Cardiac muscle cell (in vitro differentiated cells and primary cell): ENCODE results near the gene THAP2. TPM values are rescaled to one million over a fixed set of nuclear protein-coding genes. Genes with fewer than 3 reads are reported as not detected.
"Not testable (repeated sequence)": the region's sequence is repeated elsewhere in the genome, so short reads cannot be mapped to it uniquely, and the experiment has no call there.

Experiments used
- DNase-seq, 2 donors: peaks; one replicate each; pipeline versions ENCODE4 v3.0.0 to v3.0.0-alpha.2; 2010 to 2017; ENCODE audit warnings: low read depth in 1 of 2, low spot score in 1 of 2
- H3K27ac ChIP-seq: fragments of 200-600 bp; sonication (generic); 2 replicates; pipeline ENCODE4 v1.5.1; 2016
- H3K27me3 ChIP-seq: fragments of 200-600 bp; sonication (generic); 2 replicates; pipeline ENCODE4 v1.6.0; 2016; ENCODE audit warnings: control low read depth
- H3K36me3 ChIP-seq: fragments of 200-600 bp; sonication (generic); 2 replicates; pipeline ENCODE4 v1.5.1; 2016; ENCODE audit warnings: control low read depth
- H3K4me1 ChIP-seq: fragments of 200-600 bp; sonication (generic); 2 replicates; pipeline ENCODE4 v1.8.1; 2017; ENCODE audit warnings: low read depth, mild to moderate bottlenecking, mixed run types
- H3K4me3 ChIP-seq: fragments of 200-600 bp; sonication (generic); 2 replicates; pipeline ENCODE4 v1.5.1; 2016; ENCODE audit warnings: mild to moderate bottlenecking
- H3K9me3 ChIP-seq: fragments of 200-600 bp; sonication (generic); 2 replicates; pipeline ENCODE4 v1.5.1; 2017; ENCODE audit warnings: low read depth, mild to moderate bottlenecking, control low read depth
- polyA plus RNA-seq: library from polyadenylated mRNA; unstranded; fragments of >200 nt; fragmentation: Nextera tagmentation; extraction: Ambion mirVana; gene quantifications from 2 replicates; pipeline ENCODE4 v1.2.1, GENCODE V29; 2016
- total RNA-seq: library from RNA; depleted of rRNA; stranded (reverse); fragments of >200 nt; gene quantifications from 2 replicates; pipeline ENCODE4 v1.2.3, GENCODE V29; 2016
- TF ChIP-seq, protein P1 (sequence below): IDR thresholded peaks from 2 replicates; pipeline ENCODE4 v1.5.1; 2012; ENCODE audit warnings: low read depth, mild to moderate bottlenecking, low read length

Gene THAP2
- total and polyA plus RNA-seq, 2 experiments from 2014 or later = 6.2 to 11.1 TPM

DNA sequence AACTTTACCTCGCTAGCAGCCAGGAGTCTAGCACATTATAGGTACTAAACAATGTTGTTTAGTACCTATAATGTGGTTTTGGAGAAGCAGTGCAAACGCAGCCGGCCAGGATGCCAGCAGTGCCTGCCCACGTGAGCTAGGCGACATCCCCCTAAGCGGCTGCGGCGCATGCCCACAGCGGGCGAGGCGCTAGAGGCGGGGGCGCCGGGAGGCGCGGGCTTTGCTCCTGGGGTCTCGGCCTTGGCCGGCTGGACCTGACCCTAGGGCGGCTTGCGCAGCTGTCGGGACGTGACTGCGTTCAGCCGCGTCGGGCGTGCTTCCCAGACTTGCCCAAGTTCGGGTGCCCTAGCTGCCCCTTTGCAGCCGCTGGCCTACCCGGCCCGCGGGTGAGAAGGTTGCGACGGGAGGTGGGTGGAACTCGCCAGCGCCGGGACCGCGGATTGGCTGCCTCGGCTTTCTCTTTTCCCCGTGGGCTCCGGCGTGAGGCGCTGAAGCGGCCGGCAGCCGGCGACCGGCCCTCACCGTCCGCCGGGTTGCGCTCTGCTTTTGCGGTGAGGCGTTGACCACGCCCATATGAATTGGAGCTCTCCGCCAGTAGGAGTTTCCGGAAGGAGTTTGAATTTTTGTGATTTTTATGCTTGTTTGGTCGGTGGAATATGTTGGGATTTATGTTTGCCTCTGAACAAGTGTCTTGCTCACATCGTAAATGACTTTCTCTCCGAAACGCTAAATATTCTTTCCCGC is 22.0 kb downstream of the THAP2 start, which contains the start of gene TMEM19:
TSS of gene TMEM19 (plus strand) at position 169 of the 744 bp plus-strand sequence. CDS start 599 bp downstream, outside the sequence.
- H3K27me3 ChIP-seq = no peaks in the 10 kb centered on the region
- peaks cover 13% of the 10 kb centered on the region for H3K4me1 ChIP-seq
- H3K9me3 ChIP-seq = no peaks in the 10 kb centered on the region
- peak within 1 kb of the TSS; percentile 63 for H3K4me3 ChIP-seq
- peak within 1 kb of the TSS; percentile 94 for H3K27ac ChIP-seq
- peak; percentile 93 to 95 for DNase-seq
- TF ChIP-seq, protein P1, sequence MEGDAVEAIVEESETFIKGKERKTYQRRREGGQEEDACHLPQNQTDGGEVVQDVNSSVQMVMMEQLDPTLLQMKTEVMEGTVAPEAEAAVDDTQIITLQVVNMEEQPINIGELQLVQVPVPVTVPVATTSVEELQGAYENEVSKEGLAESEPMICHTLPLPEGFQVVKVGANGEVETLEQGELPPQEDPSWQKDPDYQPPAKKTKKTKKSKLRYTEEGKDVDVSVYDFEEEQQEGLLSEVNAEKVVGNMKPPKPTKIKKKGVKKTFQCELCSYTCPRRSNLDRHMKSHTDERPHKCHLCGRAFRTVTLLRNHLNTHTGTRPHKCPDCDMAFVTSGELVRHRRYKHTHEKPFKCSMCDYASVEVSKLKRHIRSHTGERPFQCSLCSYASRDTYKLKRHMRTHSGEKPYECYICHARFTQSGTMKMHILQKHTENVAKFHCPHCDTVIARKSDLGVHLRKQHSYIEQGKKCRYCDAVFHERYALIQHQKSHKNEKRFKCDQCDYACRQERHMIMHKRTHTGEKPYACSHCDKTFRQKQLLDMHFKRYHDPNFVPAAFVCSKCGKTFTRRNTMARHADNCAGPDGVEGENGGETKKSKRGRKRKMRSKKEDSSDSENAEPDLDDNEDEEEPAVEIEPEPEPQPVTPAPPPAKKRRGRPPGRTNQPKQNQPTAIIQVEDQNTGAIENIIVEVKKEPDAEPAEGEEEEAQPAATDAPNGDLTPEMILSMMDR = peak; percentile 29
- no peaks in the 10 kb centered on the region for H3K36me3 ChIP-seq

DNA sequence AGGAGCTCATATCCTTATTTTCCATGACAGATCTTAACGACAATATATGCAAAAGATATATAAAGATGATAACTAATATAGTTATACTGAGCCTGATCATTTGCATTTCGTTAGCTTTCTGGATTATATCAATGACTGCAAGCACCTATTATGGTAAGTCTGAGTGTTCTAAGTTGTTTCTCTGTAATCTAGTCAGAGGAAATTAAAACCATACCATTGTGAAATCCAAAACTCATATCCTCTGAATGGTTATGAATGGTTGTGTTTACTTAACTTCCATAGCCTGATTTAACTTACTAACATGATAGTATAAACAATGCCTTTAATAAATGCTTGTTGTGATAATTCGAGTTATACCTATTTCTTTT is 22.5 kb downstream of the THAP2 start:
- Histone ChIP-seq H3K27me3 (no peaks in the 10 kb centered on the region), H3K9me3 (no peaks in the 10 kb centered on the region), H3K4me3 (peak overlapping the region; percentile 63), H3K27ac (peak overlapping the region; percentile 94), H3K4me1 (peaks cover 13% of the 10 kb centered on the region), H3K36me3 (no peaks in the 10 kb centered on the region)
- no peak for DNase-seq
- TF ChIP-seq, protein P1 = no peak

DNA sequence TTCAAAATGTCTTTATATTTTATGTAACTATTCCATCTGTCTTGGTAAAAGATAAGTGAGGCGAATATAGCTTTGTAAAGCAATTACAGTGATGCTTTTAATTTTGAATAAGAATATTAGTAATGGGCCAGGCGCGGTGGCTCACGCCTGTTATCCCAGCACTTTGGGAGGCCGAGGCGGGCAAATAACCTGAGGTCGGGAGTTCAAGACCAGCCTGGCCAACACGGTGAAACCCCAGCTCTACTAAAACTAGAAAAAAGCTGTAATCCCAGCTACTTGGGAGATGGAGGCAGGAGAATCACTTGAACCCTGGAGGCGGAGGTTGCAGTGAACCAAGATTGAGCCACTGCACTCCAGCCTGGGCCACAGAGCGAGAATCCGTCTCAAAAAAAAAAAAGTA is 23.1 kb downstream of the THAP2 start:
- peak overlapping the region; percentile 63 for H3K4me3 ChIP-seq
- not testable (repeated sequence) for H3K27me3 ChIP-seq, DNase-seq, H3K27ac ChIP-seq, H3K36me3 ChIP-seq, H3K9me3 ChIP-seq
- H3K4me1 ChIP-seq = peaks cover 13% of the 10 kb centered on the region

DNA sequence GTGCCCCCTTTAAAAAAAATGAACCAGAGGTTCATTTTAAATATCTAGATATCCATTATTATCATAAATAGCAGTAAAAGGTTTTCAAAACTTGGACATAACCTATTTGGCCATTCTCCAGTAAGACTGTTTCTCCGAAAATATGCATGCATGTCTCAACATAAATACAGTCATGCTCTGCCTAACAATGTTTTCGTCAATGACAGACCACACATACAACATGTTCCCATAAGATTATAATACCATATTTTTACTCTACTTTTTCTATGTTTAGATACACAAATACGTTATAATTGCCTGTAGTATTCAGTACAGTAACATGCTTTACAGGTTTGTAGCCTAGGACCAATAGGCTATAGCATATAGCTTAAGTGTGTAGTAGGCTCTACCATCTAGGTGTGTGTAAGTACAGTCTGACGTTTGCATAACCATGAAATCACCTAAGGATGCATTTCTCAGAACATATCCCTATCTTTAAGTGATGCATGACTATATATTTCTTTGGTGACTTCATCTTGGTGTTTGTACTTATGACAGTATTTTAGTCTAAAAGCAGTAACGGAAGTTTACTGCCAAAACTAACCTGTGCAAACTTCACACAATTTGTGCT is 25.0 kb downstream of the THAP2 start:
- DNase-seq = no peak
- TF ChIP-seq, protein P1 = no peak
- H3K36me3 ChIP-seq = no peaks in the 10 kb centered on the region
- H3K4me1 ChIP-seq = peaks cover 23% of the 10 kb centered on the region
- H3K9me3 ChIP-seq = no peaks in the 10 kb centered on the region
- no peak overlapping the region for H3K4me3 ChIP-seq
- no peak overlapping the region for H3K27ac ChIP-seq
- H3K27me3 ChIP-seq = no peaks in the 10 kb centered on the region

DNA sequence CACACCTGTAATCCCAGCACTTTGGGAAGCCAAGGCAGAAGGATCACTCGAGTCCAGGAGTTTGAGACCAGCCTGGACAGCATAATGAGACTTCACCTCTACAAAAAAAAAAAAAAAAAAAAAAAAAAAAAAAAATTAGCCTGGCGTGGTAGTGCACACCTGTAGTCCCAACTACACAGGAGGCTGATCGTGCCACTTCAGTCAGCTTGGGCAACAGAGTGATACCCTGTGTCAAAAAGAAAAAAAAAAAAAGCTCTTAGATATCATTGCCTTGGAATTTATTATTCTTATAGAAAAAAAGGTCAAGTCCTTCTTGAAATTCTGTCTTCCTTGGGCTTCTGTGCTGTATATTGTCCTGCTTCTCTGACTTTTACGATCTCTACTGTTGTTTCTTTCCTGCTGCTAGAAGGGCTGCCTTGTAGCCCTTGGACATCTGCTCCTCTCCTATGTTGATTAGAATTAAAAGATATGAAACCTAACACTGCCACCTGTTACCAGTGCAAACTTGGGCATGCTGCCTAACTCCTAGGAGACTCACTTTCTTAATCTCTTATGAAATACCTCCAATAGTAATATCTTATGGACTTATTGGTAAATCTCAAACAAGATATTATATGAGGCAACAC is 27.5 kb downstream of the THAP2 start:
- no peak overlapping the region for H3K27ac ChIP-seq
- peaks cover under 1% of the 10 kb centered on the region for H3K36me3 ChIP-seq
- H3K27me3 ChIP-seq = no peaks in the 10 kb centered on the region
- TF ChIP-seq, protein P1 = no peak
- peaks cover 30% of the 10 kb centered on the region for H3K4me1 ChIP-seq
- H3K4me3 ChIP-seq = no peak overlapping the region
- H3K9me3 ChIP-seq = no peaks in the 10 kb centered on the region
- no peak for DNase-seq

DNA sequence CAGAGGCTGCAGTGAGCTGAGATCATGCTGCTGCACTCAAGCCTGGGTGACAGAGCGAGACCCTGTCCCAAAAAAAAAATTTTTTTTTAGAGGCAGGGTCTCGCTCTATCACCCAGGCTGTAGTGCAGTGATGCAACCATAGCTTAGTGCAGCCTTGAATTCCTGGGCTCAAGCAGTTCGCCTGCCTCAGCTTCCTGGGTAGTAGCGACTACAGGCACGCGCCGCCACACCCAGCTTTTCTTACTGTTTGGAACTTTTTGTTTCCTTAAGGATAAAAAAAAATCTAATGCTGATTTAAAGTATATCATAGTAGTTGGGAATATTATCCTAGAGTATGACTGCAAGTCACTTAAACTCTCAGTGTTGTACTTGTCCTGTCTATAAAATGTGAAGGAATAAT is 29.0 kb downstream of the THAP2 start:
- DNase-seq = no peak
- TF ChIP-seq, protein P1 = no peak

DNA sequence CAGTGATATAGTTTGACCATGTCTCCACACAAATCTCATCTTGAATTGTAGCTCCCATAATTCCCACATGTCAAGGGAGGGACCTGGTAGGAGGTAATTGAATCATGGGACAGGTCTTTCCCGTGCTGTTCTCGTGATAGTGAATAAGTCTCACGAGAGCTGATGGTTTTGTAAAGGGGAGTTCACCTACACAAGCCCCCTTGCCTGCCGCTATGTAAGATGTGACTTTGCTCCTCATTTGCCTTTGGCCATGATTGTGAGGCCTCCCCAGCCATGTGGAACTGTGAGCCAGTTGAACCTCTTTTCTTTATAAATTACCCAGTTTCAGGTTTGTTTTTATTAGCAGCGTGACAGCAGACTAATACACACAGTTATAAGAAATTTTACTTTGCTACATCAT is 29.6 kb downstream of the THAP2 start:
- H3K27ac ChIP-seq = peak overlapping the region; percentile 94
- not testable (repeated sequence) for H3K4me3 ChIP-seq, H3K9me3 ChIP-seq, DNase-seq, H3K27me3 ChIP-seq
- peaks cover 18% of the 10 kb centered on the region for H3K36me3 ChIP-seq
- H3K4me1 ChIP-seq = peaks cover 20% of the 10 kb centered on the region

More for the DNA sequence above, 29.0 kb downstream of the THAP2 start:
- Histone ChIP-seq H3K9me3 (no peaks in the 10 kb centered on the region), H3K27ac (peak overlapping the region; percentile 94), H3K27me3 (no peaks in the 10 kb centered on the region), H3K4me3 (no peak overlapping the region), H3K36me3 (peaks cover 16% of the 10 kb centered on the region), H3K4me1 (peaks cover 20% of the 10 kb centered on the region)
